H1 (cell line): Measurements from ENCODE around the gene HADHA. TPM values are rescaled to one million over a fixed set of nuclear protein-coding genes. Genes with fewer than 3 reads are reported as not detected.

Experiments
- BRCA1 ChIP-seq: IDR thresholded peaks from 2 replicates; pipeline ENCODE4 v1.6.1; 2012; ENCODE audit warnings: low read depth, low read length, improper control_type of control experiment
- CHD1 ChIP-seq: IDR thresholded peaks from 2 replicates; pipeline ENCODE4 v1.6.1; 2012; ENCODE audit warnings: low read depth, low read length, improper control_type of control experiment
- CREB1 ChIP-seq: IDR thresholded peaks from 2 replicates; pipeline ENCODE4 v1.6.1; 2012; ENCODE audit warnings: inconsistent platforms
- CTCF ChIP-seq, 3 experiments: IDR thresholded peaks; 1 replicate in 2 of 3; 2 replicates in 1 of 3; pipeline versions ENCODE4 v1.5.1 to v1.6.1; 2011; ENCODE audit warnings: low read length in 3 of 3, mild to moderate bottlenecking in 3 of 3, inconsistent platforms in 2 of 3, low read depth in 1 of 3, moderate library complexity in 1 of 3; ENCODE audit not compliant: insufficient read depth in 1 of 3; ENCODE audit errors: control extremely low read depth in 1 of 3
- FOSL1 ChIP-seq: IDR thresholded peaks from 2 replicates; pipeline ENCODE4 v1.6.1; 2011; ENCODE audit warnings: mild to moderate bottlenecking, low read depth, low read length, moderate library complexity; ENCODE audit not compliant: insufficient read depth
- HDAC6 ChIP-seq: IDR thresholded peaks from one replicate; pipeline ENCODE4 v1.7.1; 2012; ENCODE audit warnings: low read depth, mild to moderate bottlenecking, inconsistent platforms, low read length, moderate library complexity
- KDM1A ChIP-seq: fragments of 200-600, 300-600 bp; sonication (generic); IDR thresholded peaks from 2 replicates; pipeline ENCODE4 v1.7.1; 2016; ENCODE audit warnings: mild to moderate bottlenecking, low read length, borderline replicate concordance
- KDM5A ChIP-seq: fragments of 200-600 bp; IDR thresholded peaks from 2 replicates; pipeline ENCODE4 v1.7.1; 2012; ENCODE audit warnings: mild to moderate bottlenecking, low read length, inconsistent platforms, mixed read lengths
- PHF8 ChIP-seq: fragments of 200-600 bp; sonication (generic); conservative IDR thresholded peaks from 2 replicates; pipeline ENCODE4 v1.7.1; 2012; ENCODE audit warnings: low read depth, mild to moderate bottlenecking, inconsistent platforms, low read length, moderate library complexity
- POLR2A ChIP-seq, 2 experiments: IDR thresholded peaks; 1 replicate in 1 of 2; 2 replicates in 1 of 2; pipeline ENCODE4 v1.6.1; 2011; ENCODE audit warnings: low read depth in 2 of 2, low read length in 2 of 2, mild to moderate bottlenecking in 2 of 2; ENCODE audit errors: control extremely low read depth in 1 of 2
- POU5F1 ChIP-seq: IDR thresholded peaks from 2 replicates; pipeline ENCODE4 v1.6.1; 2011; ENCODE audit warnings: low read depth, mild to moderate bottlenecking, low read length, moderate library complexity
- RAD21 ChIP-seq, 2 experiments: IDR thresholded peaks in 1 of 2; conservative IDR thresholded peaks in 1 of 2; 2 replicates each; pipeline ENCODE4 v1.6.1; 2011; ENCODE audit warnings: low read depth in 2 of 2, low read length in 2 of 2, improper control_type of control experiment in 1 of 2, inconsistent platforms in 1 of 2, mild to moderate bottlenecking in 1 of 2, moderate library complexity in 1 of 2
- SAP30 ChIP-seq: fragments of 300-600 bp; sonication (generic); IDR thresholded peaks from 2 replicates; pipeline ENCODE4 v1.7.1; 2012; ENCODE audit warnings: low read length, moderate library complexity, mild to moderate bottlenecking, inconsistent platforms; ENCODE audit not compliant: insufficient read depth, insufficient replicate concordance
- SIN3A ChIP-seq, 2 experiments: IDR thresholded peaks in 1 of 2; conservative IDR thresholded peaks in 1 of 2; 2 replicates each; pipeline ENCODE4 v1.6.1; 2011 to 2012; ENCODE audit warnings: low read length in 2 of 2, improper control_type of control experiment in 1 of 2, low read depth in 1 of 2, mild to moderate bottlenecking in 1 of 2
- SIRT6 ChIP-seq: IDR thresholded peaks from one replicate; pipeline ENCODE4 v1.7.1; 2012; ENCODE audit warnings: low read length, inconsistent platforms
- SP2 ChIP-seq: IDR thresholded peaks from 2 replicates; pipeline ENCODE4 v1.6.1; 2012; ENCODE audit warnings: mild to moderate bottlenecking, low read length, inconsistent platforms
- SP4 ChIP-seq: IDR thresholded peaks from 2 replicates; pipeline ENCODE4 v1.6.1; 2012; ENCODE audit warnings: low read length, inconsistent platforms
- TEAD4 ChIP-seq: IDR thresholded peaks from 2 replicates; pipeline ENCODE4 v1.6.1; 2012; ENCODE audit warnings: low read depth, low read length, inconsistent platforms, mixed read lengths
- USF2 ChIP-seq: IDR thresholded peaks from 2 replicates; pipeline ENCODE4 v1.6.1; 2011; ENCODE audit warnings: low read length, improper control_type of control experiment
- YY1 ChIP-seq: IDR thresholded peaks from 2 replicates; pipeline ENCODE4 v1.6.1; 2011; ENCODE audit warnings: low read depth, mild to moderate bottlenecking, low read length
- polyA plus RNA-seq, 7 experiments: library from polyadenylated mRNA; depleted of rRNA in 3 of 7; stranded (reverse) in 5 of 7; unstranded in 2 of 7; fragments of >200 nt in 5 of 7; fragments of 200-250 nt in 2 of 7; gene quantifications; 1 replicate in 5 of 7; 2 replicates in 1 of 7; 4 replicates in 1 of 7; pipeline versions ENCODE4 v1.2.1 to v1.2.3, GENCODE V29; 2011 to 2013; ENCODE audit warnings: missing spikeins in 2 of 7, mixed read lengths in 2 of 7
- total RNA-seq: library from RNA; stranded (reverse); fragmentation: NEBNext Ultra II Directional; extraction: Animal tissue kit (Norgen Biotek cat#: 25700); gene quantifications from 2 replicates; pipeline ENCODE4 v1.2.1, GENCODE V29; 2021

Gene HADHA
- total and polyA plus RNA-seq, 2 of the 8 experiments (the other 6 are each of a cell fraction or from before 2014, with no cell fraction given), result 64.6 to 131 TPM

GRCh38 chr2:26244309-26245230, at the start of gene HADHA, which contains the start of gene HADHB (continued):
- TF ChIP-seq USF2, result no peak
- peak; percentile 43 to 85; a peak in 3 of 4 replicates for TF ChIP-seq SIN3A (conservative IDR thresholded peaks at IDR 0.05 in 1 of 2, IDR thresholded peaks at IDR 0.05 in 1 of 2; ENCODE audit: low read depth in 1 of 2, low read length in 2 of 2)
- TF ChIP-seq SIRT6, result no peak
- TF ChIP-seq TEAD4, result no peak
- peak; percentile 37; the same call in 1 of the 2 replicates for TF ChIP-seq CREB1
- TF ChIP-seq SAP30, result peak; percentile 97
- peak; percentile 99 for TF ChIP-seq SP4
- TF ChIP-seq RAD21 (IDR thresholded peaks at IDR 0.05 in 1 of 2, conservative IDR thresholded peaks at IDR 0.05 in 1 of 2; ENCODE audit: low read depth in 2 of 2, low read length in 2 of 2), result no peak; a peak in 2 of 4 replicates
- TF ChIP-seq YY1, result peak; percentile 83; the same call in 1 of the 2 replicates
- no peak for TF ChIP-seq FOSL1
- peak in 1 of 3 experiments; percentile 41; a peak in 2 of 4 replicates for TF ChIP-seq CTCF (IDR thresholded peaks at IDR 0.05; ENCODE audit: control extremely low read depth in 1 of 3, insufficient read depth in 1 of 3, low read depth in 1 of 3, low read length in 3 of 3)
- TF ChIP-seq SP2, result no peak
- TF ChIP-seq POLR2A (IDR thresholded peaks at IDR 0.05; ENCODE audit: control extremely low read depth in 1 of 2, low read depth in 2 of 2, low read length in 2 of 2), result peak; percentile 90 to 96
- no peak for TF ChIP-seq POU5F1
- TF ChIP-seq HDAC6, result no peak
- no peak for TF ChIP-seq CHD1
- TF ChIP-seq PHF8, result peak; percentile 77
- TF ChIP-seq KDM5A, result peak; percentile 76
- no peak for TF ChIP-seq BRCA1
- TF ChIP-seq KDM1A, result no peak
